OCI-LY7 (cell line): Measurements from ENCODE around the gene PLEK. TPM values are rescaled to one million over a fixed set of nuclear protein-coding genes. Genes with fewer than 3 reads are reported as not detected.
"Not testable (repeated sequence)": the region's sequence is repeated elsewhere in the genome, so short reads cannot be mapped to it uniquely, and the experiment has no call there.

Source experiments
- BruUV-seq: library from RNA; stranded (reverse); fragments of 400-500 nt; replicated peaks from 2 replicates; lab custom pipeline; 2021; lab: Mats Ljungman, UMichigan
- CTCF ChIA-PET: fragments of 300-600 bp; sonication (Branson Sonifier 250); formaldehyde crosslinking; loops from one replicate; lab custom pipeline; 2022; ENCODE audit warnings: antibody characterized with exemption; ENCODE audit not compliant: unreplicated experiment; lab: Charles Lee
- POLR2A ChIA-PET: fragments of 300-600 bp; sonication (Branson Sonifier 250); formaldehyde crosslinking; loops from one replicate; lab custom pipeline; 2022; ENCODE audit warnings: antibody characterized with exemption; lab: Charles Lee
- DNase-seq: peaks from one replicate; pipeline ENCODE4 v3.0.0-alpha.2; 2015; ENCODE audit warnings: low spot score
- H2AFZ ChIP-seq: fragments of 200-600 bp; sonication (generic), shearing (Covaris generic); 2 replicates; pipeline ENCODE4 v1.6.1; 2014; ENCODE audit warnings: mild to moderate bottlenecking, antibody characterized with exemption, low read length, moderate library complexity
- H3K27ac ChIP-seq: fragments of 200-600 bp; sonication (generic); 2 replicates; pipeline ENCODE4 v1.5.1; 2014; ENCODE audit warnings: mixed run types, low read depth, mild to moderate bottlenecking, moderate library complexity, low read length, inconsistent platforms; ENCODE audit not compliant: poor library complexity, severe bottlenecking
- H3K36me3 ChIP-seq: fragments of 200-600 bp; sonication (generic); 2 replicates; pipeline ENCODE4 v1.6.1; 2014; ENCODE audit warnings: mild to moderate bottlenecking, antibody characterized with exemption, low read length, moderate library complexity, mixed read lengths; ENCODE audit not compliant: insufficient read depth
- H3K4me1 ChIP-seq: fragments of 200-600 bp; sonication (generic); 2 replicates; pipeline ENCODE4 v1.5.1; 2014; ENCODE audit warnings: mild to moderate bottlenecking, low read length; ENCODE audit not compliant: insufficient read depth, poor library complexity, severe bottlenecking
- H3K4me2 ChIP-seq: fragments of 200-600 bp; sonication (generic); 2 replicates; pipeline ENCODE4 v1.6.1; 2014; ENCODE audit warnings: mild to moderate bottlenecking, low read length
- H3K4me3 ChIP-seq: fragments of 200-600 bp; sonication (generic); 2 replicates; pipeline ENCODE4 v1.5.1; 2014; ENCODE audit warnings: mild to moderate bottlenecking, low read depth, low read length; ENCODE audit not compliant: poor library complexity, severe bottlenecking
- H3K79me2 ChIP-seq: fragments of 200-600 bp; sonication (generic); 2 replicates; pipeline ENCODE4 v1.6.1; 2016; ENCODE audit warnings: low read depth, mild to moderate bottlenecking, low read length, moderate library complexity, mixed read lengths; ENCODE audit not compliant: insufficient read depth
- H3K9me2 ChIP-seq: fragments of 200-600 bp; sonication (generic); 2 replicates; pipeline ENCODE4 v1.6.1; 2016; ENCODE audit warnings: mild to moderate bottlenecking, low read length, mixed read lengths; ENCODE audit not compliant: insufficient read depth
- H3K9me3 ChIP-seq: fragments of 200-600 bp; sonication (generic); 2 replicates; pipeline ENCODE4 v1.6.1; 2014; ENCODE audit warnings: mild to moderate bottlenecking, mixed run types, low read length, mixed read lengths
- H4K20me1 ChIP-seq: fragments of 200-600 bp; sonication (generic); 2 replicates; pipeline ENCODE4 v1.6.1; 2014; ENCODE audit warnings: mild to moderate bottlenecking, antibody characterized with exemption, low read length, moderate library complexity, mixed read lengths; ENCODE audit not compliant: insufficient read depth
- EZH2phosphoT487 ChIP-seq: fragments of 200-600 bp; sonication (generic); IDR thresholded peaks from 2 replicates; pipeline ENCODE4 v1.6.1; 2018; ENCODE audit warnings: low read depth, borderline replicate concordance, mild to moderate bottlenecking, mixed run types, antibody characterized with exemption, low read length, moderate library complexity, mixed read lengths
- intact Hi-C: fragments of 100-400 bp; cut with micrococcal nuclease; formaldehyde crosslinking; loops from one replicate; pipeline ENCODE4 v1.10.0; 2022; ENCODE audit not compliant: unreplicated experiment
- total RNA-seq, 2 experiments: library from RNA; depleted of rRNA in 1 of 2; stranded (reverse); fragments of >200 nt in 1 of 2; shearing (Covaris generic) in 1 of 2; gene quantifications; 2 replicates each; pipeline ENCODE4 v1.2.3, GENCODE V29; 2014 to 2022
- TF ChIP-seq, protein P1 (sequence below): fragments of 200-600 bp; sonication (generic); conservative IDR thresholded peaks from 2 replicates; pipeline ENCODE4 v1.5.1; 2014; ENCODE audit warnings: mild to moderate bottlenecking, antibody characterized with exemption, low read length, moderate library complexity, mixed read lengths

Gene PLEK
- total RNA-seq, 2 experiments from 2014 or later = 20.8 to 80.6 TPM

DNA sequence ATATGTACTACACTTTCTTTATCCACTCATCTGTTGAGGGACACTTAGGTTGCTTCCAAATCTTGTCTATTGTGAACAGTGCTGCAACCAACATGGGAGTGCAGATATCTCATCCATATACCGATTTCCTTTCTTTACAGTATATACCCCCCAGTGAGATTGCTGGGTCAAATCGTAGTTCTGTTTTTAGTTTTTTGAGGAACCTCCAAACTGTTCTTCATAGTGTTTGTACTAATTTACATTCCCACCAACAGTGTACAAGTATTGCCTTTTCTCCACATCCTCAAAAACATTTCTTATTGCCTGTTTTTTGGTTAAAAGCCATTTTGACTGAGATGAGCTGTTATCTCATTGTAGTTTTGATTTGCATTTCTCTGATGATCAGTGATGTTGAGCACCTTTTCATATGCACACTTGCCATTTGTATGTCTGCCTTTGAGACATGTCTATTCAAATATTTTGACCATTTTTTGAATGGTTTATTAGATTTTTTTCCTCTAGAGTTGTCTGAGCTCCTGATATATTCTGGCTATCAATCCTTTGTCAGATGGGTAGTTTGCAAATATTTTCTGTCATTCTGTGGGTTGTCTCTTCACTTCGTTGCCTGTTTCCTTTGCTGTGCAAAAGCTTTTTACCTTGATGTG, 12.2 kb downstream of the PLEK start:
- Histone ChIP-seq H3K4me1 (peaks cover 16% of the 10 kb centered on the region), H3K79me2 (peaks cover 55% of the 10 kb centered on the region; the same call in 1 of the 2 replicates), H3K4me3 (no peak overlapping the region), H2AFZ (peak overlapping the region; percentile 15; the same call in 1 of the 2 replicates), H3K9me2 (no peaks in the 10 kb centered on the region), H3K9me3 (no peaks in the 10 kb centered on the region), H3K27ac (no peak overlapping the region), H4K20me1 (no peaks in the 10 kb centered on the region), H3K4me2 (no peak overlapping the region), H3K36me3 (peaks cover 54% of the 10 kb centered on the region)
- TF ChIP-seq, protein P1, sequence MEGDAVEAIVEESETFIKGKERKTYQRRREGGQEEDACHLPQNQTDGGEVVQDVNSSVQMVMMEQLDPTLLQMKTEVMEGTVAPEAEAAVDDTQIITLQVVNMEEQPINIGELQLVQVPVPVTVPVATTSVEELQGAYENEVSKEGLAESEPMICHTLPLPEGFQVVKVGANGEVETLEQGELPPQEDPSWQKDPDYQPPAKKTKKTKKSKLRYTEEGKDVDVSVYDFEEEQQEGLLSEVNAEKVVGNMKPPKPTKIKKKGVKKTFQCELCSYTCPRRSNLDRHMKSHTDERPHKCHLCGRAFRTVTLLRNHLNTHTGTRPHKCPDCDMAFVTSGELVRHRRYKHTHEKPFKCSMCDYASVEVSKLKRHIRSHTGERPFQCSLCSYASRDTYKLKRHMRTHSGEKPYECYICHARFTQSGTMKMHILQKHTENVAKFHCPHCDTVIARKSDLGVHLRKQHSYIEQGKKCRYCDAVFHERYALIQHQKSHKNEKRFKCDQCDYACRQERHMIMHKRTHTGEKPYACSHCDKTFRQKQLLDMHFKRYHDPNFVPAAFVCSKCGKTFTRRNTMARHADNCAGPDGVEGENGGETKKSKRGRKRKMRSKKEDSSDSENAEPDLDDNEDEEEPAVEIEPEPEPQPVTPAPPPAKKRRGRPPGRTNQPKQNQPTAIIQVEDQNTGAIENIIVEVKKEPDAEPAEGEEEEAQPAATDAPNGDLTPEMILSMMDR = no peak
- no peak for TF ChIP-seq EZH2phosphoT487
- intact Hi-C loops = no loop called here
- ChIA-PET POLR2A (no interaction called here), CTCF (no interaction called here)
- DNase-seq = no peak
- no TSS peak for BruUV-seq

DNA sequence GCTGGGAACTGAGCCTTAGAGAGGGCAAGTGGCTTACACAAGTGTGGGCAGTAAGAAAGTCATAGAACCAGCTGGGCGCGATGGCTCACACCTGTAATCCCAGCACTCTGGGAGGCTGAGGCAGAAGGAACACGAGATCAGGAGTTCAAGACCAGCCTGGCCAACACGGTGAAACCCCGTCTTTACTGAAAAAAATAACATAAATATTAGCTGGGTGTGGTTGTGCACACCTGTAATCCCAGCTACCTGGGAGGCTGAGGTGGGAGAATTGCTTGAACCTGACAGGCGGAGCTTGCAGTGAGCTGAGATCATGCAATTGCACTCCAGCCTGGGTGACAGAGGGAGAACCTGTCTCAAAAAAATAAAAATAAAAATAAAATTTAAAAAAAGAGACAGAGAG, 13.7 kb downstream of the PLEK start:
- H3K9me2 ChIP-seq, H3K4me2 ChIP-seq, BruUV-seq, H3K27ac ChIP-seq, H3K4me3 ChIP-seq, intact Hi-C loops, H3K9me3 ChIP-seq, H4K20me1 ChIP-seq, CTCF ChIA-PET, H2AFZ ChIP-seq, DNase-seq: not testable (repeated sequence)
- Histone ChIP-seq H3K36me3 (peaks cover 59% of the 10 kb centered on the region), H3K79me2 (peaks cover 44% of the 10 kb centered on the region; the same call in 1 of the 2 replicates), H3K4me1 (peaks cover 22% of the 10 kb centered on the region)
- POLR2A ChIA-PET = interaction anchor here (0.7 to 1.8 kb wide), 2 partner anchors 12 to 109 kb away, joined by 3 to 7 read pairs; no protein-coding TSS in a partner anchor

DNA sequence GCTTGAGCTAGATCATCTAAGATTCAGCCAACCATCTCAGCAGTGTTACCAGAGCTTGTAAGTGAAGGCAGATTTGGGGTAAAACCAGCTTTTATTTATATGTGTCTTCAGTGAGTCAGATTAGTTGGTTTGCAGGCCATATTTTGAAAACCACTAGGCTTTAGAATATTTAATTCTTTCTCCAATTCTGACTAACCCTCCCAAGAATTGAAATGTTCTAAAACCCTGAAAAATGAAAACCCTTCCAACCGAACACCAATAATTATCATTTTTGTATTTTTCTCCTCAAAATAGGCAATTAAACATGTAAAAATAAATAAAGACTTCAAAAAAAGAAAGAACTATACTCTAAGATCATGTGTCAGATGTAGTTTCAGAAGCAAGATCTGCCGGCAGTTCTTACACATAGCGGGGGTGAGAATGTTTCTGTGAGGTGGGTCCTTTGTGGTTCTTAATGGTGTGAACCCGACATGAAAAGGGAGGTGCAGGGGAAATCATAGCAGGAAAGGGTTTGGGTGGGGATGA, 14.2 kb downstream of the PLEK start:
- H3K4me2 ChIP-seq = no peak overlapping the region
- H3K4me1 ChIP-seq = peaks cover 27% of the 10 kb centered on the region
- no peak overlapping the region for H2AFZ ChIP-seq
- H3K4me3 ChIP-seq = no peak overlapping the region
- H3K36me3 ChIP-seq = peaks cover 64% of the 10 kb centered on the region
- ChIA-PET POLR2A (interaction anchor here (0.6 to 1.8 kb wide), 4 partner anchors 12 to 417 kb away, joined by 3 to 7 read pairs (median 4); no protein-coding TSS in a partner anchor), CTCF (no interaction called here)
- intact Hi-C loops = no loop called here
- no peak for DNase-seq
- TF ChIP-seq EZH2phosphoT487 = no peak
- TF ChIP-seq, protein P1 = no peak
- peaks cover 41% of the 10 kb centered on the region; the same call in 1 of the 2 replicates for H3K79me2 ChIP-seq
- H3K9me3 ChIP-seq = no peaks in the 10 kb centered on the region
- H4K20me1 ChIP-seq = no peaks in the 10 kb centered on the region
- no peaks in the 10 kb centered on the region for H3K9me2 ChIP-seq
- BruUV-seq = no TSS peak
- no peak overlapping the region for H3K27ac ChIP-seq
